ENCODE data around the gene UBL4B. TPM values are rescaled to one million over a fixed set of nuclear protein-coding genes. Genes with fewer than 3 reads are reported as not detected.

The UBL4B gene
- total RNA-seq, 2 experiments from 2014 or later, result not detected

- no peak within 1 kb of the TSS for H3K4me3 Mint-ChIP-seq
- POLR2A ChIA-PET, result interaction anchor here (0.6 kb wide), 1 partner anchor 602 kb away, joined by 3 read pairs; no protein-coding TSS in a partner anchor
- DNase-seq, result peak; percentile 63
- no peaks in the 10 kb centered on the region for H3K36me3 Mint-ChIP-seq
- peaks cover 3% of the 10 kb centered on the region for H3K4me1 Mint-ChIP-seq (ENCODE audit: low read depth)
- peaks cover 47% of the 10 kb centered on the region for H3K27me3 Mint-ChIP-seq
- no peak within 1 kb of the TSS for H3K27ac Mint-ChIP-seq
- intact Hi-C loops (cut with micrococcal nuclease), result no loop called here
- no peaks in the 10 kb centered on the region for H3K9me3 Mint-ChIP-seq
- CTCF ChIA-PET, result interaction anchor here (0.6 to 2.2 kb wide), 4 partner anchors 46 to 358 kb away, joined by 3 to 5 read pairs (median 4); no protein-coding TSS in a partner anchor
Measured at GRCh38 chr1:110150330-110151174, 38.3 kb downstream of the UBL4B start, which contains the start of gene SLC6A17. Gene SLC6A17 (plus strand): TSS chr1:110150494. CDS start chr1:110166930, 16,436 bp downstream.

DNA sequence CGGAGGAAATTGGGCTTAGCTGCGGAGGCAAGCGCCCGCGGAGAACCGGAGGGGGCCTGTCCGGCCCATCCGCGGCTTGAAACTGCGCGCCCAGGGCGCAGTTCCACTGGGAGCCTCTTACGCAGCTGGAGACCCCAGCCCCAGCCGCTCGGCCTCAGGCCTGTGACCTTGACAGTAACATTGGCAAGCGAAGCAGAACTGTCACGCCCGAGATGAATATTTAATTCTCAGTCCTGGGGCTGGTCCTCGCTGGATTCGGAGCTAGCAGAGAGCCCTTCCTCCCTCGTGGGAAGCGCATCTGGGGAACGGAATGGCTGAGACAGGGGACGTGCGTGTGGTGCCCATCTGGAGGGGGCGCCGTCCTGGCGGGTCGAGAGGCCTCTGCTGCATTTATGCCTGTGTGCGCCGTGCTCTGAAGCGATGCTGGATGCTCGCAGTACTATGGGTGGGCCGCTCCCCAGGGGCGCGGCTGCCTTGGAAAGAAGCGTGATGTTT, 39.0 kb downstream of the UBL4B start:
- ChIA-PET CTCF (interaction anchor here (1.1 to 2.2 kb wide), 3 partner anchors 22 to 63 kb away, joined by 3 to 5 read pairs (median 4); no protein-coding TSS in a partner anchor), POLR2A (no interaction called here)
- H3K9me3 Mint-ChIP-seq, result no peaks in the 10 kb centered on the region
- no peak for DNase-seq
- H3K4me1 Mint-ChIP-seq (ENCODE audit: low read depth), result peaks cover 3% of the 10 kb centered on the region
- intact Hi-C loops (cut with micrococcal nuclease), result no loop called here
- H3K27me3 Mint-ChIP-seq, result peaks cover 52% of the 10 kb centered on the region
- no peak overlapping the region for H3K4me3 Mint-ChIP-seq
- H3K27ac Mint-ChIP-seq, result no peak overlapping the region
- H3K36me3 Mint-ChIP-seq, result no peaks in the 10 kb centered on the region

DNA sequence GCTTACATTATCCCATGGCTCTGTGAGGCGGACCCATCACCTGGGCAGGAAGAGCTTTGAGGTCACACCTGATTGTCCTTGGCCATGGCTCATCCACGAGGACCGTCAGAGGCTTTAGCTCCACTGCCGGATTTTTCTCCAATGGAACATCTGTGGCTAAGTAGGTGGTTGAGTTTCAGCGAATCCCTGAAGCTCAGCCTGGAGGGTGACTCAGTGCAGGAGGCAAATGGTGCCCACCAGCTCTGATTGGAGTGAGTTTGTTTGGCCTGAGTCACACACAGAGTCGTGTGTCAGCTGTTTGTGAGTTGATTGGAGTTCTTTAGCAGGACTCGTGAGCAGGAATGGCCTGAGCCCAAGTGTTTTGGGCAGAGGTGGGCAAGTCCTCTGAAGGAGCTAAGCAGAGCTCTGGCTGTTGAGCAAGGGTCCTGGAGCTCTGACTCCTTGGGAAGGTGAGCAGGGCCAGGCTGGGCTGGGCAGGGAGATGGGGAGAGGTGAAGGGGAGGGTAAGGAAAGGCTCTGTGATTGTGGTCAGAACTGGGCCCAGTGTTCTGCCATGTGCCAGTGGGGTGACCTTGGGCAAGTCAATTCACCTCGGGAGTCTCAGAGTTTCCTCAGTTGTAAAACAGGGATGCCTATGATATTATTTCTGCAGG, 40.0 kb downstream of the UBL4B start:
- Mint-ChIP-seq H3K27me3 (peaks cover 60% of the 10 kb centered on the region), H3K9me3 (no peaks in the 10 kb centered on the region), H3K27ac (no peak overlapping the region), H3K4me3 (no peak overlapping the region), H3K4me1 (ENCODE audit: low read depth) (peaks cover 3% of the 10 kb centered on the region), H3K36me3 (no peaks in the 10 kb centered on the region)
- intact Hi-C loops (cut with micrococcal nuclease), result no loop called here
- DNase-seq, result no peak
- ChIA-PET CTCF (interaction anchor here (1.1 to 2.2 kb wide), 3 partner anchors 21 to 64 kb away, joined by 3 to 5 read pairs (median 4); no protein-coding TSS in a partner anchor), POLR2A (interaction anchor here (0.6 kb wide), 1 partner anchor 307 kb away, joined by 3 read pairs; no protein-coding TSS in a partner anchor)

- CTCF ChIA-PET, result interaction anchor here (1.4 kb wide), 1 partner anchor 11 kb away, joined by 3 read pairs; no protein-coding TSS in a partner anchor
- Mint-ChIP-seq H3K27ac (no peak overlapping the region), H3K4me1 (ENCODE audit: low read depth) (peaks cover 3% of the 10 kb centered on the region), H3K9me3 (no peaks in the 10 kb centered on the region), H3K36me3 (no peaks in the 10 kb centered on the region), H3K4me3 (no peak overlapping the region), H3K27me3 (peaks cover 63% of the 10 kb centered on the region)
- intact Hi-C loops (cut with micrococcal nuclease), result no loop called here
- POLR2A ChIA-PET, result no interaction called here
- no peak for DNase-seq
Measured at GRCh38 chr1:110153407-110153950, 41.2 kb downstream of the UBL4B start.

DNA sequence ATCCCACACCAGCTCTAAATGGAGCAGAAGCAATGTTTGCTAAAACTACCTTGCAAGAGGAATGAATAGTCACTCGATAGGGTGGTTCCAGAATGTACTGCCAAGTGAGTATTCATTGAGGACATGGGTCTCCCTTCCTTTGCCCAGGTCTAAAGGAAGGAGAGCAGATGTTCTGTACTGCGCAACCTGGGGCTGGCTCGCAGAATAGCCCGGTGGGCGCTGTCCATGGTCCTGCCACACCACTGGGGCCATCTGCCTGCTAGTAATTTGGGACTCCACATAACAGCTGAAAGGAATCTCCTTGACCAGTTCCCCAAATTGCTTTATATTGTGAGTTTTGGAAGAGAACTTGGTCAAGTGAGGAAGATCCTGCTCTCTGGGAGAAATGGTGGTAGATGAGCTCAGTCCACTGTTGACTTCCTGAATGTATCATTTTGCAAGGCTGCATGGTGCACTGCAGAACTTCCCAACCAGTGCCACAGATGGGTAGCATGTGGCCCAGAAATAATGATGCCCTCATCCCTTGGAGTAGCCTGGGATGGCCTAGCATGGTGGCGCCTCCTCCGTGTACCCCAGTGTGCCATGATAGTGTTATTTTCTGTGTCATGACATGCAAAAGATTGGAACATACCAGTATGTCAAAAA, 43.8 kb downstream of the UBL4B start:
- Mint-ChIP-seq H3K9me3 (no peaks in the 10 kb centered on the region), H3K27me3 (peaks cover 61% of the 10 kb centered on the region), H3K36me3 (no peaks in the 10 kb centered on the region), H3K4me3 (no peak overlapping the region), H3K4me1 (ENCODE audit: low read depth) (no peaks in the 10 kb centered on the region), H3K27ac (no peak overlapping the region)
- ChIA-PET CTCF (no interaction called here), POLR2A (no interaction called here)
- intact Hi-C loops (cut with micrococcal nuclease), result no loop called here
- DNase-seq, result peak; percentile 68

- CTCF ChIA-PET, result no interaction called here
- Mint-ChIP-seq H3K27me3 (peaks cover 45% of the 10 kb centered on the region), H3K27ac (no peak overlapping the region), H3K9me3 (no peaks in the 10 kb centered on the region), H3K4me1 (ENCODE audit: low read depth) (no peaks in the 10 kb centered on the region), H3K36me3 (no peaks in the 10 kb centered on the region), H3K4me3 (no peak overlapping the region)
- DNase-seq, result no peak
- intact Hi-C loops (cut with micrococcal nuclease), result no loop called here
- POLR2A ChIA-PET, result no interaction called here
Measured at GRCh38 chr1:110158261-110158660, 46.0 kb downstream of the UBL4B start.

GRCh38 chr1:110159168-110159567, 46.9 kb downstream of the UBL4B start:
- DNase-seq, result no peak
- POLR2A ChIA-PET, result no interaction called here
- intact Hi-C loops (cut with micrococcal nuclease), result no loop called here
- H3K27ac Mint-ChIP-seq, result no peak overlapping the region
- no peak overlapping the region for H3K4me3 Mint-ChIP-seq
- peaks cover 40% of the 10 kb centered on the region for H3K27me3 Mint-ChIP-seq
- H3K4me1 Mint-ChIP-seq (ENCODE audit: low read depth), result no peaks in the 10 kb centered on the region
- no peaks in the 10 kb centered on the region for H3K36me3 Mint-ChIP-seq
- H3K9me3 Mint-ChIP-seq, result no peaks in the 10 kb centered on the region
- CTCF ChIA-PET, result no interaction called here

DNA sequence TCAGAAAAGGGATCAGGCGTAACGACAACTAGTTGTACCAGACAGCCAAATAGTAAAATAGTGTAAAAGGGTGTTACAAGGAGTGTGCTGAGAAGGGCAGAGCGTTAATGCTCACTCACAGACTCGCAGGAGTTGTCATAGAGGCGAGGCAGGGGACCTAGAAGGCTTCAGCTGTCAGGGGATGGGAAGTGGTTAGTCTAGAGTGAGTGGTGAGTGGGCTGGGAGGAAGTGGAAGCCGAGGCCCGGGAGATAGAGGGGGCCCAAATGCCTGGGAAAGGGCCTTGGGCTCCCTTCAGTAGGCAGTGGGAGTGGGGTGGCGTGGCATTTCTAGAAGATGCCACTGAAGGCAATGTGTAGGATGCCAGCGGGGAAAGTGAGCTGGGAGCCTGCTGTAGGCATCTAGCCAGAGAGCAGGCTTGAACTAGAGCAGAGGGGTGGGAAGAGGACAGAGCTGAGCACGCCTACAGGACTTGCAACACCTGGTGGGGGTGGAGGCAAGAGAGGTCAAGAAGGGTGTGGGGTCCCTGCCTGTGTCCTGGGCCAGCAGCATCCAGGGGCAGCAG, 48.4 kb downstream of the UBL4B start:
- H3K4me3 Mint-ChIP-seq, result no peak overlapping the region
- H3K27ac Mint-ChIP-seq, result no peak overlapping the region
- H3K4me1 Mint-ChIP-seq (ENCODE audit: low read depth), result no peaks in the 10 kb centered on the region
- intact Hi-C loops (cut with micrococcal nuclease), result no loop called here
- ChIA-PET POLR2A (no interaction called here), CTCF (no interaction called here)
- H3K27me3 Mint-ChIP-seq, result peaks cover 27% of the 10 kb centered on the region
- H3K36me3 Mint-ChIP-seq, result no peaks in the 10 kb centered on the region
- no peaks in the 10 kb centered on the region for H3K9me3 Mint-ChIP-seq
- no peak for DNase-seq

- Mint-ChIP-seq H3K27me3 (peaks cover 23% of the 10 kb centered on the region), H3K27ac (no peak overlapping the region), H3K4me1 (ENCODE audit: low read depth) (no peaks in the 10 kb centered on the region), H3K36me3 (no peaks in the 10 kb centered on the region), H3K9me3 (no peaks in the 10 kb centered on the region), H3K4me3 (no peak overlapping the region)
- intact Hi-C loops (cut with micrococcal nuclease), result no loop called here
- ChIA-PET CTCF (interaction anchor here (1.6 kb wide), 1 partner anchor 73 kb away, joined by 3 read pairs; no protein-coding TSS in a partner anchor), POLR2A (no interaction called here)
- no peak for DNase-seq
Measured at GRCh38 chr1:110161165-110161564, 48.9 kb downstream of the UBL4B start.

DNA sequence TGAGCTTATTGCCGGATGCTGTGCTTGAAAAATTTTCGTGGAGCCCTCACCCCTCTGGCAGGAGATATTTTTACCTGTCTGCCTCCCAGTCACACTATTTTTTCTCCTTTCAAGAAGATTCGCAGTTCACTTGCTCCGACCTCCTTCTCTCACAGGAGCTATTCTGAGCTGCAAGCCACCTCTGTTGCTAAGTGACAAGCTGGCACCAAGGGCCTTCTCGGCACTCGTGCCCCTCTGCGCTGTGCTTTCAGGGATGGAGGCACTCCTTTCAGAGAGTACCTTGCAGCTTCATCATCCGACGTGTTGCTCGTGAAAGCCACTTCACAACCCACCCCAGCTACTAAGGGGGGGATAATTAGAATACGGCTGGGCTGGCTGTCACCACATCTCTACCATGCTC, 49.6 kb downstream of the UBL4B start:
- H3K4me3 Mint-ChIP-seq, result no peak overlapping the region
- intact Hi-C loops (cut with micrococcal nuclease), result no loop called here
- no peak for DNase-seq
- H3K9me3 Mint-ChIP-seq, result no peaks in the 10 kb centered on the region
- no peak overlapping the region for H3K27ac Mint-ChIP-seq
- H3K4me1 Mint-ChIP-seq (ENCODE audit: low read depth), result no peaks in the 10 kb centered on the region
- H3K36me3 Mint-ChIP-seq, result no peaks in the 10 kb centered on the region
- ChIA-PET POLR2A (no interaction called here), CTCF (interaction anchor here (1.6 kb wide), 1 partner anchor 74 kb away, joined by 3 read pairs; no protein-coding TSS in a partner anchor)
- H3K27me3 Mint-ChIP-seq, result peaks cover 18% of the 10 kb centered on the region
